ENCODE results near the gene RBM19. TPM values are rescaled to one million over a fixed set of nuclear protein-coding genes. Genes with fewer than 3 reads are reported as not detected.

The RBM19 gene
- total RNA-seq, 1 donor from 2014 or later = 77.0 TPM

- POLR2A ChIA-PET = no interaction called here
These were observed 4.0 kb downstream of the RBM19 start for GRCh38 chr12:113961921-113962710.

GRCh38 chr12:113960030-113960429 is 6.1 kb downstream of the RBM19 start:
- ATAC-seq (ENCODE audit: low read depth) = no peak
- H3K36me3 Mint-ChIP-seq (ENCODE audit: low read depth) = peaks cover 87% of the 10 kb centered on the region
- H3K9me3 Mint-ChIP-seq = no peaks in the 10 kb centered on the region
- TF ChIP-seq CTCF (IDR thresholded peaks at IDR 0.05) = no peak
- no peak for DNase-seq
- POLR2A ChIA-PET = no interaction called here
- H3K4me3 Mint-ChIP-seq = no peak overlapping the region
- H3K4me1 Mint-ChIP-seq = peaks cover 19% of the 10 kb centered on the region
- no peaks in the 10 kb centered on the region for H3K27me3 Mint-ChIP-seq
- intact Hi-C loops (cut with micrococcal nuclease) = no loop called here
- CTCF ChIA-PET = no interaction called here
- H3K27ac Mint-ChIP-seq = no peak overlapping the region

More at GRCh38 chr12:113961921-113962710, 4.0 kb downstream of the RBM19 start:
- H3K4me3 Mint-ChIP-seq = peak overlapping the region; percentile 29
- peaks cover 74% of the 10 kb centered on the region for H3K36me3 Mint-ChIP-seq (ENCODE audit: low read depth)
- no peak for TF ChIP-seq CTCF (IDR thresholded peaks at IDR 0.05)
- no peaks in the 10 kb centered on the region for H3K9me3 Mint-ChIP-seq
- CTCF ChIA-PET = interaction anchor here (1.4 kb wide), 1 partner anchor 547 kb away, joined by 4 read pairs; no protein-coding TSS in a partner anchor
- DNase-seq (no peak), ATAC-seq (ENCODE audit: low read depth) (peak; percentile 38)
- intact Hi-C loops (cut with micrococcal nuclease) = no loop called here
- H3K27ac Mint-ChIP-seq = peak overlapping the region; percentile 91
- no peaks in the 10 kb centered on the region for H3K27me3 Mint-ChIP-seq
- H3K4me1 Mint-ChIP-seq = peaks cover 38% of the 10 kb centered on the region

- H3K4me3 Mint-ChIP-seq = no peak overlapping the region
- ATAC-seq (ENCODE audit: low read depth) = no peak
- no peaks in the 10 kb centered on the region for H3K27me3 Mint-ChIP-seq
- ChIA-PET POLR2A (no interaction called here), CTCF (no interaction called here)
- no peak for TF ChIP-seq CTCF (IDR thresholded peaks at IDR 0.05)
- DNase-seq = no peak
- no peaks in the 10 kb centered on the region for H3K9me3 Mint-ChIP-seq
- intact Hi-C loops (cut with micrococcal nuclease) = no loop called here
- no peak overlapping the region for H3K27ac Mint-ChIP-seq
- peaks cover 92% of the 10 kb centered on the region for H3K36me3 Mint-ChIP-seq (ENCODE audit: low read depth)
- H3K4me1 Mint-ChIP-seq = peaks cover 11% of the 10 kb centered on the region
These were observed 7.0 kb downstream of the RBM19 start for GRCh38 chr12:113959096-113959495.

- POLR2A ChIA-PET = interaction anchor here (1.6 kb wide), 1 partner anchor 8 kb away, joined by 3 read pairs; the partner anchor contains the start of gene RBM19
- intact Hi-C loops (cut with micrococcal nuclease) = no loop called here
- DNase-seq (no peak), ATAC-seq (ENCODE audit: low read depth) (no peak)
- H3K27me3 Mint-ChIP-seq = no peaks in the 10 kb centered on the region
- H3K27ac Mint-ChIP-seq = no peak overlapping the region
- no peak overlapping the region for H3K4me3 Mint-ChIP-seq
- H3K36me3 Mint-ChIP-seq (ENCODE audit: low read depth) = peaks cover 92% of the 10 kb centered on the region
- no peaks in the 10 kb centered on the region for H3K9me3 Mint-ChIP-seq
- CTCF ChIA-PET = no interaction called here
- TF ChIP-seq CTCF (IDR thresholded peaks at IDR 0.05) = no peak
- H3K4me1 Mint-ChIP-seq = peaks cover 11% of the 10 kb centered on the region
These were observed 8.0 kb downstream of the RBM19 start for GRCh38 chr12:113958108-113958507.

GRCh38 chr12:113957627-113958026 is 8.5 kb downstream of the RBM19 start:
- H3K27me3 Mint-ChIP-seq = no peaks in the 10 kb centered on the region
- ChIA-PET CTCF (no interaction called here), POLR2A (interaction anchor here (1.6 kb wide), 1 partner anchor 9 kb away, joined by 3 read pairs; the partner anchor contains the start of gene RBM19)
- H3K4me1 Mint-ChIP-seq = peaks cover 9% of the 10 kb centered on the region
- peaks cover 94% of the 10 kb centered on the region for H3K36me3 Mint-ChIP-seq (ENCODE audit: low read depth)
- intact Hi-C loops (cut with micrococcal nuclease) = no loop called here
- no peak for DNase-seq
- no peaks in the 10 kb centered on the region for H3K9me3 Mint-ChIP-seq
- no peak overlapping the region for H3K4me3 Mint-ChIP-seq
- no peak overlapping the region for H3K27ac Mint-ChIP-seq
- no peak for ATAC-seq (ENCODE audit: low read depth)
- TF ChIP-seq CTCF (IDR thresholded peaks at IDR 0.05) = no peak
